Activated CD8-positive, alpha-beta T cell treated with anti-CD3 and anti-CD28 coated beads for 36 hours (primary cell): ENCODE measurements around the gene TRIM10. TPM values are rescaled to one million over a fixed set of nuclear protein-coding genes. Genes with fewer than 3 reads are reported as not detected.

ENCODE experiments used
- ATAC-seq: fragments of 200-7000 bp; cut with Tn5 transposase; one replicate; pipeline ENCODE4 v1.10.0; 2021; ENCODE audit warnings: mild to moderate bottlenecking, moderate library complexity
- CTCF ChIA-PET: fragments of 350-600 bp; sonication (Branson Sonifier 250); formaldehyde crosslinking; loops from one replicate; lab custom pipeline; 2021; ENCODE audit warnings: antibody characterized with exemption; lab: Charles Lee
- POLR2A ChIA-PET: fragments of 350-600 bp; sonication (Branson Sonifier 250); formaldehyde crosslinking; loops from one replicate; lab custom pipeline; 2021; ENCODE audit warnings: antibody characterized with exemption; lab: Charles Lee
- DNase-seq: peaks from one replicate; pipeline ENCODE4 v3.0.0-alpha.2; 2020
- H3K27ac Mint-ChIP-seq: one replicate; pipeline ENCODE4 v1.8.0; 2021; ENCODE audit warnings: mild to moderate bottlenecking, mixed read lengths
- H3K27me3 Mint-ChIP-seq: one replicate; pipeline ENCODE4 v1.8.0; 2021; ENCODE audit warnings: mixed read lengths
- H3K36me3 Mint-ChIP-seq: one replicate; pipeline ENCODE4 v1.8.0; 2021; ENCODE audit warnings: low read depth, mixed read lengths
- H3K4me1 Mint-ChIP-seq: one replicate; pipeline ENCODE4 v1.8.0; 2021; ENCODE audit warnings: low read depth, mixed read lengths
- H3K4me3 Mint-ChIP-seq: one replicate; pipeline ENCODE4 v1.8.0; 2021; ENCODE audit warnings: mild to moderate bottlenecking, moderate library complexity, mixed read lengths
- H3K9me3 Mint-ChIP-seq: one replicate; pipeline ENCODE4 v1.8.0; 2021; ENCODE audit warnings: mixed read lengths
- intact Hi-C: fragments of 100-400 bp; cut with micrococcal nuclease; formaldehyde crosslinking; loops from one replicate; pipeline ENCODE4 v1.10.0; 2022
- total RNA-seq, 2 experiments: library from RNA; stranded (reverse); gene quantifications; one replicate each; pipeline ENCODE4 v1.2.3, GENCODE V29; 2021
- TF ChIP-seq, protein P1 (sequence below): fragments of 200-600 bp; IDR thresholded peaks from one replicate; pipeline ENCODE4 v1.8.0; 2022; ENCODE audit warnings: antibody characterized with exemption, mild to moderate bottlenecking

TRIM10 gene
- total RNA-seq, 2 experiments from 2014 or later: not detected

DNA sequence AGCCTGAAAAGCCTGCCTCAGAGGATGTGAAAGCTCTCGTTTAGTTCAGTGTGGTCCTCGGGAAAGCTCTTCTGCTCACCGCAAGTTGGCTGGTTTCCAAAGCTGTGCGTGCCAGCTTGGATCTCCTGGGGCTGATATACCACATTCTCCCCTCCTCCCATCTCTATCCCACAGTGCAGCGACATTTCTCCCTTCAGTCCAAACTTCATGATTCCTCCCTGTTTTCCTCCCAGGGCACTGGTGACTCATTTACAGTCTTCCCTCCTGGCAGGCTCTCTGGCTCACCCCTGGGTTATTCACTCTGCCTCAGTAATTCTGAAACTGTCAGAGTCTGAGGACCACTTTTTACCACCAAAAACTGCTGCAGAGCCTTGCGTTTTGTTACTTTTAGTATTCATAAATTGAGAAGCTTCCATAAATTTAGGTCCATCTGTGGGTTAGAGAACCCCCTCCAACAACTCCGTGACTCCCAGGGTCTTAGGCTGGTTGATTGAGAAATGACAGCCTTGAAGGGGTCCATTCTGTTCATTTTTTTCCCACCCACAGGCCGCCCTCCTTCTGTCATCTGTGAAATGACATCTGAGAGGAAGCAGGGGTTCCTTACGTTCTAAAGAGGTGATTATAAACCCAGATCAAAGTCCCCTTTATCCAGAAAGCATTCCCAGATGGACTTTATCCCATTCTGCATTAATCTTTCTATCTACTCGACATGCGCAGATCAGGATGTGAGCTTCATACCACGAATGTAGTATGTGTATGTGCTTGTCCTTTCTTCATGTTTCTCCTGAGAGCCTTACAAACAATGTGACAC lies 6.1 kb downstream of the TRIM10 start:
- TF ChIP-seq, protein P1, sequence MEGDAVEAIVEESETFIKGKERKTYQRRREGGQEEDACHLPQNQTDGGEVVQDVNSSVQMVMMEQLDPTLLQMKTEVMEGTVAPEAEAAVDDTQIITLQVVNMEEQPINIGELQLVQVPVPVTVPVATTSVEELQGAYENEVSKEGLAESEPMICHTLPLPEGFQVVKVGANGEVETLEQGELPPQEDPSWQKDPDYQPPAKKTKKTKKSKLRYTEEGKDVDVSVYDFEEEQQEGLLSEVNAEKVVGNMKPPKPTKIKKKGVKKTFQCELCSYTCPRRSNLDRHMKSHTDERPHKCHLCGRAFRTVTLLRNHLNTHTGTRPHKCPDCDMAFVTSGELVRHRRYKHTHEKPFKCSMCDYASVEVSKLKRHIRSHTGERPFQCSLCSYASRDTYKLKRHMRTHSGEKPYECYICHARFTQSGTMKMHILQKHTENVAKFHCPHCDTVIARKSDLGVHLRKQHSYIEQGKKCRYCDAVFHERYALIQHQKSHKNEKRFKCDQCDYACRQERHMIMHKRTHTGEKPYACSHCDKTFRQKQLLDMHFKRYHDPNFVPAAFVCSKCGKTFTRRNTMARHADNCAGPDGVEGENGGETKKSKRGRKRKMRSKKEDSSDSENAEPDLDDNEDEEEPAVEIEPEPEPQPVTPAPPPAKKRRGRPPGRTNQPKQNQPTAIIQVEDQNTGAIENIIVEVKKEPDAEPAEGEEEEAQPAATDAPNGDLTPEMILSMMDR: no peak
- ATAC-seq: no peak

DNA sequence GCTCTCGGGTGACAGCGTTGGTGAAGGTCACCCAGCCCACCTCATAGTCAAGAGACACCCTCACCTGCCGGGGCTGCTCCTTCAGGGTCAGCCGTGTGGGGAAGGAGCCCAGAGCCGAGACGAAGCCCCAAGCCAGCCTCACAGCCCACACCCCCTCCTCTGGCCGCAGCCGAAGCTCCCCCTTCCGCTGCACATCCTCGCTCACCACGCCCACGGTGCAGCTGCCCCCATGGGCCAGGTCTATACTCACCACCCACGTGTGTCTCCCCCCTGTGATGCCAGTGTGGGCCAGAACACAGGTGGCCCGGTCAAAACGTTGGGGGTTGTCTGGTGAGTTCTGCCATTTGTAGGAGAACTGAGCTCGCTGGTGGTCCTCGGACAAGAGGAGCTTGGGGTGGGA lies 7.0 kb downstream of the TRIM10 start:
- Mint-ChIP-seq H3K9me3 (no peaks in the 10 kb centered on the region), H3K27ac (no peak overlapping the region), H3K36me3 (no peaks in the 10 kb centered on the region), H3K4me1 (peaks cover 12% of the 10 kb centered on the region), H3K4me3 (no peak overlapping the region), H3K27me3 (peaks cover 24% of the 10 kb centered on the region)
- ATAC-seq: no peak
- ChIA-PET CTCF (interaction anchor here (0.8 to 2.0 kb wide), 2 partner anchors 16 to 23 kb away, joined by 3 to 12 read pairs; no protein-coding TSS in a partner anchor), POLR2A (no interaction called here)
- intact Hi-C loops: no loop called here
- TF ChIP-seq, protein P1: no peak
- no peak for DNase-seq

More for the DNA sequence above, 6.1 kb downstream of the TRIM10 start:
- Mint-ChIP-seq H3K4me1 (peaks cover 12% of the 10 kb centered on the region), H3K27ac (no peak overlapping the region), H3K9me3 (no peaks in the 10 kb centered on the region), H3K4me3 (no peak overlapping the region), H3K27me3 (peaks cover 29% of the 10 kb centered on the region), H3K36me3 (no peaks in the 10 kb centered on the region)
- ChIA-PET POLR2A (interaction anchor here (1.0 kb wide), 1 partner anchor 59 kb away, joined by 3 read pairs; the partner anchor contains the start of gene TRIM26), CTCF (interaction anchor here (0.8 to 2.0 kb wide), 2 partner anchors 15 to 24 kb away, joined by 3 to 12 read pairs; no protein-coding TSS in a partner anchor)
- intact Hi-C loops: no loop called here
- no peak for DNase-seq

DNA sequence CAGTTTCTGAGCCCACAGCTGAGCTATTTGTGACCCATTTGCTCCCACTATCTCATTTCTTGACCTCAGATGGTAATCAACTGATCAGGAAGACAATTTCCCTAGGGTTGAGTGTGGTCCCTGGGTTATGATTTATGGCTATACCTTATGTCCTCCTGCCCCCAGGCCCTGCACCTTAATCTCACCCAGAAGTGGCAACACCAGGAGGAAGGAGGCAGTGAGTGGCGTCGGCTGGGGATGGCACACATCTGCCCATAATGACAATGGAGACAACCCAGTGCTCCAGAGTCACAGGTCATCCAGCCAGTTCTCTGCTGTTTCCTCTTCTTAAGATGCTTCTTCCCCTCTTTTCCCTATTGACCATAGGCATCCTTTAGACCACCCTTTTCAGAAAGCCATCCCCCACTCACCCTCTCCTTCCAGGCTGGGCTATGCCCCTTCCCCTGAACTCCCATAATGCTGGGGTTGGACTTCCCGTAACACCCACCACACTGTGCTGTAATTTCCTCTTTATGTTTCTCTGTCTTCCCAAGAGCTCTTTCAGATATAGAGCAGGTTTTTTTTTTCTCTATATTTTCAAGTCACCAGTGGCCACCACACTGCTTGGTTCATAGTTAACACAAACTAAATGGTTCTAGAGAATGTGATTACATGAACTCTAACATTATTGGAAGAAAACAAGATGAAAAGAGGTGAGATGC lies 8.0 kb downstream of the TRIM10 start:
- H3K27ac Mint-ChIP-seq: no peak overlapping the region
- intact Hi-C loops: no loop called here
- ChIA-PET POLR2A (no interaction called here), CTCF (no interaction called here)
- H3K4me3 Mint-ChIP-seq: no peak overlapping the region
- TF ChIP-seq, protein P1: no peak
- no peak for ATAC-seq
- H3K27me3 Mint-ChIP-seq: peaks cover 28% of the 10 kb centered on the region
- H3K9me3 Mint-ChIP-seq: no peaks in the 10 kb centered on the region
- no peak for DNase-seq
- peaks cover 6% of the 10 kb centered on the region for H3K4me1 Mint-ChIP-seq
- no peaks in the 10 kb centered on the region for H3K36me3 Mint-ChIP-seq

DNA sequence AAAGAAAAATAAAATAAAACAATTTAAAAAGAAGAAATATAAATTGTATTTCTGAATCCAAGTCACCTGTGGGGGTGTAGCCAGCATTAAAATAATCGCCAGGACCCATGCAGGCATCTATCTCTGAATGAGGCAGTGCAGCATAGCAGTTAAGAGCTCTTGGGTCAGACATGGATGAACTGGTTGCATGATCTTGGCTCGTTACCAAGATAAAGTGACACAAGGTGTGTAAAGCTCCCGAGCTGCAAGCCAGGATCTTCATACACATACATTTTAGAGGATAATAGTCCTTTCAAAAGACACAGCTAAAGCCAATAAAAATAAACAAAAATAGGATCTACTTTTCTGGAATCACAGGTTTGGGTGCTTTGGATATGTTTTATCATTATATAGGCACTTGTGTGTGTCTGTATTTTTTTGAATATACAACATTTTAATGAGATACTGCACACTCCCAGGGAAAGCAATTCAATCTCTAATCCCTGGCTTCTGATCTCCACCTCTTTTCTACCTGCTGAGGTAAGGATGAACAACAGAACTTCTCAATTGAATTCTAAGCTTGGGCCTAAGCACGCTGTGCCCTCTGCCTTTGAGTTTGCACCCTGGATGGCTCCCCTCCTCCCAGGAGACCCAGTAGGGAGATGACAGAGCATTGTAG lies 8.9 kb downstream of the TRIM10 start:
- intact Hi-C loops: no loop called here
- DNase-seq (no peak), ATAC-seq (no peak)
- Mint-ChIP-seq H3K4me1 (peaks cover 4% of the 10 kb centered on the region), H3K27ac (no peak overlapping the region), H3K36me3 (no peaks in the 10 kb centered on the region), H3K27me3 (peaks cover 35% of the 10 kb centered on the region), H3K4me3 (no peak overlapping the region), H3K9me3 (no peaks in the 10 kb centered on the region)
- ChIA-PET CTCF (interaction anchor here (0.6 to 1.1 kb wide), 3 partner anchors 21 to 49 kb away, joined by 3 to 4 read pairs (median 3); no protein-coding TSS in a partner anchor), POLR2A (interaction anchor here (0.5 kb wide), 1 partner anchor 105 kb away, joined by 3 read pairs; no protein-coding TSS in a partner anchor)
- TF ChIP-seq, protein P1: no peak
